HG03521 (cell line): Measurements from ENCODE around the gene FDXR.

ENCODE experiments used
- ATAC-seq: cut with Tn5 transposase; IDR thresholded peaks from one replicate; pipeline ENCODE4 v1.9.1; 2021; ENCODE audit warnings: mild to moderate bottlenecking, moderate library complexity; ENCODE audit not compliant: unreplicated experiment

FDXR gene

DNA sequence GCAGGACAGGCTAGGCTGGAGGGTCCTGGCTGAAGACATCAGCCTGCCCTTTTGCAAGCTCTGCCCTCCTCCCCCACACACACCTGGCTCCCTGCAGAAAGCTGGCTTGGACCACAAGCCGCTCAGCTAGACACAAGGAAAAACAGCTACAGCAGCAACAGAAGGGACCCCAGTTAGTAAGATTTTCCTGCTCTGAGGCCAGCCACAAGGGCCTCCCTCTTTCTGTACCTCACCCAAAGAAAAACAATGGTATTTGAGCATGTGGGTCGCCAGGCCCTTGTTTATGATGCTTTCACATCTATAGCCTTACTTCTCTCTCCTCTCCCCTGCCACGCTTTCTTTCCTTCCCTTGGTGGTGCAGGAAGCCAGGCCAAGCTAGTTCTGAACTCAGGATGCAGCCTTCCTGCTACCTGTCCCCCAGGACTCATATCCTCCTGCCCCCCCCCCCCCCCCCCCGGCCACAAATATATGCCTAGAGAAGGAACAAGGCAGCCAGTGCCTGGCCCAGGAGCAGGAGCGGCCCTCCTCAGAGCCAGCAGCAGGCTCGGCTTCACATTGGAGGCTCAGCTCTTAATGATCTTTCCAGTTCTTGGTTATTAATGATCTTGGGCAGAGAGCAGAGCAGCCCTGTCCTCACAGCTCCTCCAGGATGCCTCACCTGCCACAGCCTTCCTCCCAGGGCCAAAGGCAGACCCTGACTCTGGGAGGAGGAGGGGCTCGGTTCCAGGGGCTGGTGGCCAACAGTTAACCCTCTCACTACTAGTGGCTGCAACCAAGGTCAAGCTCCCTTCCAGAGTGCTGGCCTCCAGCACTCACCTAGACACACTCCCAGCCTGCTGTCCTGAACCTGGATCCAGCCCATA is 32.6 kb downstream of the FDXR start:
- ATAC-seq: no peak

DNA sequence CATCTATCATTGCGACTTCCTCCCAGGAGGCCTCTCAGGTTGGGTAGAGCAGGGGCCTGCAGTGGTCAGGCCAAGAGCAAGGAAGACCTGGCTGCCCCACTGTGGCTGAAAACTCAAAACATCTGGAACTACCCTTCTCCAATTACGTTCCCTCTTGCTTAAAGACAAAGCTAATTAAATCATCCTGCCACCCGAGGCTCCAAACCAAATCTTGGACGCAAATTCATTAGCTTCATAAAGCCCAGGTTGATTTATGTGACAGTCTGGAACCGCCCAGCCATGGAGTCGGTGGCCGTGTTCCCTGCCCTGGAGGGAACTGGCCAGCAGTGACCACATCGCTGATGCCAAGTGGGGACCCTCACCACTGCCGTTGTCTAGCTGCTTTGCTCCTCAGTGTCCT is 34.5 kb downstream of the FDXR start:
- no peak for ATAC-seq

DNA sequence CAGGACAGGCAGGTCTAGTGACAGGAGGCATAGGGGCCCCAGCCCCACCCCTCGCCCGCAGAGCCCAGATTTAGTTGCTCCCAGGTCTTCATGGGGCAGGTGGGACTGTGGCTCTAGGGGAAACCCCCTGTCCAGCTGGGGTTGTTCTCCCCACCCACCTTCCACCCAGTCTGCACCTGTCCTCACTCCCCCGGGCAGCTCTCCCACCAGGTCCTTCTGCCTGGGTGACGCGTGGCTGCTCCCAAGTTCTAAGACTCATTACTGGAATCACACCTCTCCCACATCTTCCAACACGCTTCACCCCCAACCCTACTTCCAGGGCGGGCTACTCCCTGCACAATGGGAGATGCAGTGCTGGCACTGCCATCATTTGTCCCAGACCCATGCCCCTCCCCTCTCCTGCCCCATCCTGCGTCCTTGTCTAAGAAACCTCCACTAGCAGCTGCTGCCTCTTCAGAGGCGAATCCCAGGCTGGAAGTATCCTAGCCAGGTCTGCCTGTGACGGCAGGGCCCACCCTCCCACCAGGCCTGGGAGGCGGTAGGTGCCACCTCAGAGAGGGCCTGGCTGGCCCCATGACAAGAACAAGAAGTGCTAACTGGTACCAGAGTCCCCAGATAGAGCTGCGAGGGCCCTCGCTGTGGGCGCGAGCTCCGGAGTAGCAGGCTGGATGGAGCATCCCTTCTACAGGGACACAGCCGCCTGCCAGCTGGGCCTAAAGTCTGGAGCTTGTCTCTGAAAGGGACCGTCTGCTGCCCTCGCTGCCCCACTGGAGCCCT is 35.9 kb downstream of the FDXR start:
- ATAC-seq: no peak

DNA sequence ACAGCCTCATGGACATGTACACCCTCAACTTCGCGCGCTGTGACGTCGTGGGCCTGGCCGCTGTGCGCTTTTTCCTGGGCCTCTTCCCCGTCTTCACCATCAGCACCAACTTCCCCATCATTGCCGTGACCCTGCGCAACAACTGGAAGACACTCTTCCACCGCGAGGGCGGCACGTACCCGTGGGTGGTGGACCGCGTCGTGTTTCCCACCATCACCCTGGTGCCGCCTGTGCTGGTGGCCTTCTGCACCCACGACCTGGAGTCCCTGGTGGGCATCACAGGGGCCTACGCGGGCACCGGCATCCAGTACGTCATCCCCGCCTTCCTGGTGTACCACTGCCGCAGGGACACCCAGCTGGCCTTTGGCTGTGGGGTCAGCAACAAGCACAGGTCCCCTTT is 36.6 kb downstream of the FDXR start:
- ATAC-seq: no peak

DNA sequence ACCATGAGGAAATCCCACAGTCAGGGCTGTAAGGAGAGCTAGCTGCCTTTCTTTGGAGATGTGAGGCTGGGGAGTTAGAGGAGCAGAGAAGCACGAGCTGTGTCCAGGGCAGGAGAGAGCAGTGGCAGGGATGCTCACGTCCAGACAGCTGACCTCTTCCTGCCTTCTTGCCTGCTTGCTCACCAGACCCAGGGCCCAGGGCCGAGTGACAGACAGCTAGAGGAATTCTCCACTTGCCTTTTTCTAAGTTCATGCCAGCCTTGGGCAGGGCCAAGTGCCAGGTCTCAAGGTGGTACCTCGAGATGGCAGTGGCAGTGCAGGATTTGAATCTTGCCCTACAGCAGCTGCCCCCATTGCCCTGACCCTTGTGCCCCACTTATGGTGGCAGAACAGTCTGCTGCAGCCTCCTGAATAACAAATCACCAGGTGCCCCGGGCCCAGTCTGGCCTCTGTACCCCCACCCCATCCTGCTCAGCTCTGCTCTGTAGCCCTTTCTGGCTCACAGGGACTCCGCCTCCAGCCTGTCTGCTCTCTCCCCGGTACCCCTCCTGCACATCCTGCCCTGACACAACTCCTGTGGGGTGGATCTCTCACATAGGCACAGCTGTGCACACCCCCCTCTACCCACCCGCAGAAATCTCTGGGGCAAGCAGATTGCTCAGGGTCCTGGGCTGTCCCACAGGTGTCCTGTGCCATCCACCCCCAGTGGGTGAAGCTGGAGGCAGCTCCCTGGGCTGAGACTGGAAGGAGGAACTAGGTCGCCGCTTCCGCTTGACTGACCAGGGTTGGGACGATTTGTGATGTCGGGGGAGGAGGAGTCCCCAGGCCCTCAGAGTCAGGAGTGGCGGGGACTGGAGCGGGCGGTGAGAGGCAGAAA is 39.1 kb downstream of the FDXR start:
- ATAC-seq: no peak

DNA sequence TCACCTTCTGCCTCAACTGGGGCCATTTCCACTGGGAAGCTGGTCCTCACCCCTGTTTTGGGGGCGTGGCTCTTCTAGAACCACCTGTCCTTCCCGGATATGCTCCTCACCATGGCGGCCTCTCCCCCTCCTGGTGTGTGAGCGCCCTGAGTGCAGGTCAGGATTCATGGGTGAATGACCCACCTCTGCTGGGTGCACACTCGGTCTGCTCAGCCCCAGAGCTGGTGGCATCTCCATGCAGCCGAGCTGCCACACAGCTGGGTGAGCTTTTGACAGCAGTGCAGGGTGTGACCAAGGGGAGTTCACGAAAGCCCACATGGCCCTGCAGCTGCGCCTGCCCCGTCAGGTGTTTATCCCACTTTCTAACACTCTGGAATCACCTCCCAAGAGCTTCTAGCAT is 40.4 kb downstream of the FDXR start:
- ATAC-seq: no peak

DNA sequence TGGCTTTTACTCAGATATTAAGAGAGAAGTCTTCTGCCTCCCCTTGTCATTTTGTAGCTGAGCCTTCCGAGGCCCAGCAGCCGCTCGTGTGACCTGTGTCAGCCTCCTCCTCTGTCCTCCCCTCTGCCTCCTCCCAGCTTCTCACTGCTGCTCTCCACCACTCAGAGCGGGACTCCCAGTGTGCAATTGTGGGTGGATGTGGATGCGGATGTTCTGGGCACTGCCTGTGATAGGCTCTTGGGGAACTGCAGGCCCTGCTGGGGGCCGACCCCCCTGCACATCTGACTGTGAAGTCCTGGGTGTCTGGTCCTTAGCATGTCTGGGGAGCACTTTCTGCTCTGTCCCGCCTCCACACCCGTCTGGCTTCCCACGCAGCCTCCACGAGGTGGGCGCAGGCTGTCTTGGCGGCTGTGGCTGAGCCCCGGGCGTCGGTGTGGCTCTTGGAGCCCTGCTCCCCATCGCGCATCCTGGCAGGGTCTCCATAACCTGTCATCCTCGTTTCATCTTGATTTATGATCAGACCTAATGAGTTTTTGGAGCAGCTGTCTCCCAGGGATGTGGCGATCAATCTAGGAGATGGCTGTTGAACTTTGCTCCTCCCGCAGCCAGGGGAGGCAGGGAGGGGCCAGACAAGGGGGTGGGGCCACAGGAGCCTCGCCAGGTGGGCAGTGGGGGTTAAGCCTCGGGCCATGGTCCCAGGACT is 41.2 kb downstream of the FDXR start:
- no peak for ATAC-seq

DNA sequence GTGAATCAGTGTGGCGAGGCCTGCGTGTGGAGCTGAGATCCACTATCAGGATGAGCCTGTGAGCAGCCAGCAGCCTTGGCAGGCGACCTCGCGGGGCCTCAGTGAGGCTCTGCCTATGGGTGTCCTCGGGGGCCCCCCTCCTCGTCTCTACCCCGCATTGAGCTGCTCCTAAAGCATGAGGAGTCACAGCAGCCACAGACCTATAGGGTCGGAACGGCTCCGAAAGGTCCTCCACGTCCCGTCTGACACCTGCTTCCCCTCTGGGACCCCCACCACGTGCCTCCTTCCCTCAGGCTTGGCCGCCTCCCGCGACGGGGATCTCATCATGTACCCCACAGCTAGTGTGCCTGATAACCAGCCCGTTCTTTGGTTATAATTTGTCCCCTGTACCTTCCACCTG is 41.9 kb downstream of the FDXR start:
- no peak for ATAC-seq

DNA sequence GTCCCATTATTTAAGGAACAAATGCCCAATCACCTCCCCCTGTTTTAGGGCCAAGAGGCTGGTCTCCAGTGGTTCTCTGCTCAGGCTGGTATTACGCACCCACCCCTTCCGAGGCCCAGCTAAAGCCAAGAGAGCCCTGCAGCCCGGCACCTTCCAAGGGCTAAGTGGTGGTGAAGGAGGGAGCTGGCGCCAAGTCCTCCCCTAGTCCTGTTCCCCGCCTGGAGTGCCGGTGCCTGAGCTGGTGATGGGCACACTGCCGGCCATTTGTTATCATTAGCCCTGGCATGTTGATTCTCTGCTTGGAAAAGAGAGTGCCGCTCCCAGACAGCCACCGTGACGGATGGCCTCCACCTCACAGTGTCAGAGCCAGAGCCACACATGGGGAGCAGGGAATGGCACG is 45.0 kb downstream of the FDXR start:
- no peak for ATAC-seq

DNA sequence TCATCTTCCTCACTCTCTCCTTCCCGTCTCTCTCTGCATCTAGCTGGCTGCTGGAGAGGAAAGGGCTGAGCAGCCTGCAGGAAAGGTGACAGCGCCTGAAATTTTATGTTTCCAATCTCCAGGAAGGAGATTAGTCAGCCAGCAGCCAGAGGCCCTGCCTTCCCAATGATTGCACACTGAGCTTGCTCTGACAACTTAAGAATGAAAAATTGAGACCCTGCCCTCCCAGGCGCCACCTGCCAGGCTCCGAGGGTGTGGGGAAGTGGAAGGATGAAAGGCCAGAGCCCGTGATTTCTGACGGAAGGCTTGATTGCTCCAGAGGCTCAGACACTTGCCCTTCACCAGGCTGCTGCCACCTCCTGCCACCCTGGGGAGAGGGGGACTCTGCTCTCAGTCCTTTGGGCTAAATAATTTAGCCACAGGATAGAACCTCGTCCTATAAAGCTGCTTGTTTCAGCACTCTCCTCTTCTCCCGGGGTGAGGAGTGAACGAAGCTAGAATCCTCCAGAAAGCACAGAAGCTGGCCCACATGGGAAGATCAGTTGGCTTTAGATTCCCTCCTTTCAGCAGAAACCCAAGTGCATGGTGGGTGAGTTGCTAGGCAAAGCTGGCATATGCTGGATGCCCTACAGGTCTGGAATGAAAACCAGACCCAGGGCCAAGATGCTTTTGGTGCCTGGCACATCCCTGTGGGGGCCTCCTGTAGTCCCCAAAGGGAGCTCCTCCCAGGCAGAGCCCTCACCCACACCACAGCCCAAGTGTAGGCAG is 46.7 kb downstream of the FDXR start:
- no peak for ATAC-seq

DNA sequence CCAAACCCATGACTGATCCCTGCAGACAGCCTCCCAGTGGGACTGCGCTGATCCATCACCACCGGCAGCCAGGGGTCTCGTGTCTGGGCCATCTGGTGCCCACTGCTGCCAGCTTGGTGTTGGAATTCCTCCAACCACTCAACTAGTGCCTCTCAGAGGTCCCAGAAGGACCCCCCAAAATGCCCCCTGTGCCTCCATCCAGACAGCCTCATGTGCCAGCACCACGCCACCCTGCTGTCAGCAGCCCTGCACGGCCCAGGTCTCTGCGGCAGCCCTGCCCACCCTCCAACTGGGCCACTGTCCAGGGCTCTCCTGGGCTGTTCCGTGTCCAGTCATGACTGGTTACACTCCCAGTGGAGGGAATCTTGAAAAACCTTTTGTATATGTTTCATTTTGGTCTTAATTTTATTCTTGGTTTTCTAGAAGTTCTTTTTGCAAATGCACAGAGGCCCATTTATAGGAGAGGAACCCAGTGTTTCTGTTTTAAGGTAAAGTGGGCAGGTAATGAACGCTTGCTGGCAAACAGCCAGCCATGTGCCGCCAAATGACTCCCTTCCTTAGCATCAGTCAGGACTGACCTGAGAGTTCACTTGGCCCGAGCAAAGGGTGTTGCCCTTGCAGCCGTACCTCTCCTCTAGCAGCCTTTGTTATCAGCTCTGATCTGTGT is 47.7 kb downstream of the FDXR start:
- no peak for ATAC-seq

DNA sequence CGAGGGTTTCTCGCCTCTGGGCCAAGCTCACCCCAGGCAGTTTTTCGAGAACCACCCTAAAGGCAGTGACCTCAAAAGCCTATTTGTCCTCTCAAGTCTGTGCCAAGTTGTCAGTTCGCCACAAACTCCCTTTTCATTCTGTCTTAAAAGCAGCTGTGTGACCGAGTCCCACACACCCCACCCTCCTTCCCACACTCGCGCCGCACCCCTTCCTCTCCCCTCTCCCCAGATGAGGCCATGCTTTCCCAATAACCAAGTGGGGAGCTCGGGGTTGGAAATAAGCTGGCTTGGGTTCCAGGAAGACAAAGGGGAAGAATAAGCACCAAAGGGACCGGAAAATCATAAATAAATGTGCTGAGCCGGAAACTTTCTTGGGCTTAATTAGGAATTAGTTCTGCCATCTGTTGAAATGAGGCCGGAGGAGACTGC is 49.8 kb downstream of the FDXR start:
- ATAC-seq: no peak

DNA sequence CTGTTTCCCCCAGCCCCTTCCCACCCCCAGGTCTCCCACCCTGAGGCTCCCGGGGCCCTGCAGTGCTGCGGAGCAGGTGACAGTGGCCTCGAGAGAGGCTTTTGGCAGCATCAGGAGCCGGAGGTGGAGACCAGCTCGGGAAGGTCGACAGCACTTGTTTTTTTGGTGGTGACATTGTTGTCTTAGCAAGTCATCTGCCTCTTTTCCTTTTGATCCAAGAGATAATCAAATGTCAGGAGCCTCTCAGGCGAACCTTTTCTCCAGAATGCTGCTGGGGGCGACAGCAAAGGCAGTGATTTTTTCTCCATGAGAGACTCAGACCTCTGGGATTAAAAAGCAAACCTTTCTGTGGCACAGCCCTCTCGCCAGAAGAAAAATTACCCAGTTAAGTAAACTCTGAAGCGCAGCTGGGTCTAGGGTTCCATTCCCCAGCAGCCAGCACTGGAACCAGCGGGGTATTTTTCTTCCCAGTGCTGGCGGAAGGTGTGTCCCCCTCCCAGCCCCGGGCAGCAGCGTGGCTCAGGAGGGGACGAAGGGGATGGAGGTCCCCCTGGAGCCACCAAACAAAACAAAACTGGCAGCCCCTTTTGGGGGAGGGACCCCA is 50.4 kb downstream of the FDXR start:
- ATAC-seq: no peak

DNA sequence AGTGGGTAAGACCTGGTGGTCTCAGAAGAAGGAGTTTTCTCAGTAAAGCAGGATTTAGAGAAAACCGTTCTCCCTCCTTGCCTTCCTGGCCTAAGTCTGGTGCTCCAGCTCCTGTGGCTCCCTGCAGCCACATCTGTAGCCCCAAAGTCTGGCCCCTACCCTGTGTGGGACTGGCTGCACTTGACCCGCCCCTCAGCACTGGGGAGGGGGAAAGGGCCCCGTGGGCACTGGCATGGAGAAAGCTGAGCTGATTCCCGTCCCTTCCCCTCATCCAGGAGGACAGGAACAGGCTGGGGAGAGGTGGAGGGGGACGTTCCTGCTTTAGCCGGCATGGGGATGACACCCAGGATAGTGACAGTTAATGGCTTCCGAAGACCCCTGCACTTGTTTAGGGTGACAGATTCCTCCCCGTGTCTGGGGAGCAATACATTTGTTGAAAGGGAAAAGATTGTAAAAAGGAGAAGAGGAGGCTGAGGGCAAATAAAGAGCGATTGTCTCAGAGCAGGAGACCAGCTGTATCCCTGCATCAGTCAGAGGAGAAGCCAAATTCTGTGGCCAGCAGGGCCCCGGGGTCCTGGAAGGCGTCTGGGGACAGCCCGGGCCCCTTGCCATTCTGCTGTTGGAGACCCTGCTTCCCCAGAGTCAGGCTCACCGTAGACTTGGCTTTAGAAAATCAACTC is 51.0 kb downstream of the FDXR start:
- no peak for ATAC-seq

DNA sequence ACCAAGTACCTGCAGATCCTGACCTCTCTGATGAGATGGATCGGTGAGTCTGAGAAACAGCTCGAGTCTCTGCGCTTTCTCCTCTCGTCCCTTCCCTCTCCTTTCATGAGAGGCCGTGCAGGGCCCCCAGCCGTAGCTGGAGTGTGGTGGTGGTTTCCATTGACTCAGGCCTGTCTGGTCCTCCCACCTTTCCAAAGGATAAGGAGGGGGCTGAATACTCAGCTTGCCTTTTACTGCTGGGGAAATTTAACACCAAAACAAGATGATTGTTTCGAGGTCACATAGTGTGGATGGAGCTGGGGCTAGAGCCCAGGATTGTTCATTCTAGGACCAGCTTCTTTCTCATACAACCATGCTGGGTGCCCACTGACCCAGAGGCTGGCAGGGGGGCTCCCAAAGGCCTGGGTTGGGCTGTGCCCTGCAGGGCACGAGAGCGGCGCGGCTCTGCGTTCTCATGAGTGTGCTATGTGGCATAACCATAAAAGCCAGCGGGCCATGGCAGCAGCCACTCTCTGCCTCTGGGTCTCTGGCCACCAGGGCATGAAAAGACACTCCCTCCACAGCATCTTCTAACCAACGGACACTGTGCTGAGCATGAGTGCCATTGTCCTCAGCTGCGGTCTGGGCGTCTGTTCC is 52.9 kb downstream of the FDXR start:
- ATAC-seq: no peak

DNA sequence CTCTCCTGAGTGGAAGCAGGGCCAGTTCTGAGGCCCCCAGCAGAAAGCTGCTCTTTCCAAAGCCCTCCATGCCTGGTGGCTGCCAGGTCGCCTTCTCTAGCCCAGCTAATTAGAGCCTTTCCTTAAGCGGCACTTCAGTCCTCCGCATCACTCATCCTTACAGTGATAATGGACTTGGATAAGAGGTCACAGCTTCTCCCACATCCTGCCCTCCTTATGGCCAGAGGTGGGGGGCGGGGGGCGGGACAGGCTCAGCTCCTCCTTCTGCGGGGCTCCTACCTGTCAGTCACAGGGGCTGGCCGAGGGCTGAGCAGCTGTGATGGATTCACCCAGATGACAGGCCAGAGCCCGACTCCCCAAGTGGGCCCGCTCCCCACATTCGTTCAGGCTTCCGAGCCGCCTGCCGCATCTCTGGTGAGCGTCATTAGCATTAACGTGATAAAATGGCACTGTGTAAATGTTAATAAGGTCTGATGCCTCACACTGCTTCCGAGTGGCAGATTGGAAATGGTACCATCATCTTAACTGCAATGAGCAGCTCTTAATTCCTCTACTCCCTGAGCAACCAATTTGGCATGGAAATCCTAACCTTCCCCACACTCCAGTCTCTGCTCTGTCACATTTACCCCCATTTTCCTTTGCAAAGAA is 54.4 kb downstream of the FDXR start:
- ATAC-seq: no peak

DNA sequence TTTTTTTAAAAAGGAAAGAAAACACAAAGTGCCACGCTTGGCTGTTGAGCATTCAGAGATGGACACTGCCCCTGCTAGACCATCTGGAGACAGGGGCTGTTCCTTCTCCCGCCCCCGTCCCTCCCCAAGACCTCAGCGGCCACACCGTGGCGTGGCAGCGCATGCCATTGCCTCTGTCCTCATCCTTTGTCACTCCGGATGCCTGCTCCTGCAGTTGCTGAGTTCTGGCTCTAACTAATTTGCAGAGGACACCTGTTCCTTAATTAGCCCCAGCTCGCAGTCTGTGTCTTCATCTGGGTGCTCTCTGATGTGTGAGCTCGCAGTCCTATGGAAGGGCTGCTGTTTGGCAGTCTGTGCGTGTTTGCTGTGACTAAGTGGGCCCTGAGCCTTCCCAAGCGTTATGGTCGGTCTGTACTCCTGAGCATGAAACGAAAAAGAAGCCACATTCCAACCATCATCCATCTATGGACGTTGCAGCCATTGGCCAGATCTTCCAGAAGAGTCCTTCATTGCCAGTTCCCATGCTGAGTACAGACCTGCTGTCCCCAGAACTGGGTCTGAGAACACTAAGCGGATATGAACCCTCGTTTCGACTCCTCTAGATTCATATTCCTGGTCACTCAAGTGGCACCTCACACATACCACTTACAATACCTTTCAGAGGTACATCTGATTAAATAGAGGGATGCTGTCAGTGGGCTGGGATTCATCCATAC is 55.7 kb downstream of the FDXR start:
- ATAC-seq: no peak
